Mammary epithelial cell (primary cell): ENCODE data around the gene PDE2A.

Experiments used
- EZH2 ChIP-seq: IDR thresholded peaks from 2 replicates; pipeline ENCODE4 v1.6.1; 2012; ENCODE audit warnings: low read length, inconsistent platforms, borderline replicate concordance
- TF ChIP-seq, protein P1 (sequence below), 2 donors: IDR thresholded peaks in 1 of 2; conservative IDR thresholded peaks in 1 of 2; 2 replicates each; pipeline ENCODE4 v1.5.1; 2011 to 2012; ENCODE audit warnings: inconsistent platforms in 2 of 2, low read length in 2 of 2, mild to moderate bottlenecking in 2 of 2, control low read depth in 1 of 2, low read depth in 1 of 2; ENCODE audit not compliant: insufficient read depth in 1 of 2; ENCODE audit errors: extremely low read depth in 1 of 2

DNA sequence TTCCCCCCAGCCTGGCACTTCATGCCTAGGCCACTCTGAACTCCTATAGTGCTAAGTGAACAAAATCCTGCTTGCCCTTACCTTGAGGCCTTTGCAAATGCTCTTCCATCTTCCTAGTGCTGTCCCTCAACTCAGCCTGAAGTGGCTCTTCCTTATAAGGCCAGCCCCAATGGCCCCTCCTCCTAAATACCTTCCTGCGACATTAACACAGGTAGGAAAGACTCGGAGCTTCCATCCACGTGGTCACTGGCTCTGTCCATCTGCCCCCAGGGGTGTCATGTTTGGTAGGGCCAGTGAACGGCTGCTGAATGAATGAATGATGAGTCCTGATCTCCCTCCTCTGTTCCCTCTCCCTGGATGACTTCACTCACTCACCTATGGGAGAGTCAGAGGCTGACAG lies 4.2 kb downstream of the PDE2A start:
- TF ChIP-seq, protein P1, sequence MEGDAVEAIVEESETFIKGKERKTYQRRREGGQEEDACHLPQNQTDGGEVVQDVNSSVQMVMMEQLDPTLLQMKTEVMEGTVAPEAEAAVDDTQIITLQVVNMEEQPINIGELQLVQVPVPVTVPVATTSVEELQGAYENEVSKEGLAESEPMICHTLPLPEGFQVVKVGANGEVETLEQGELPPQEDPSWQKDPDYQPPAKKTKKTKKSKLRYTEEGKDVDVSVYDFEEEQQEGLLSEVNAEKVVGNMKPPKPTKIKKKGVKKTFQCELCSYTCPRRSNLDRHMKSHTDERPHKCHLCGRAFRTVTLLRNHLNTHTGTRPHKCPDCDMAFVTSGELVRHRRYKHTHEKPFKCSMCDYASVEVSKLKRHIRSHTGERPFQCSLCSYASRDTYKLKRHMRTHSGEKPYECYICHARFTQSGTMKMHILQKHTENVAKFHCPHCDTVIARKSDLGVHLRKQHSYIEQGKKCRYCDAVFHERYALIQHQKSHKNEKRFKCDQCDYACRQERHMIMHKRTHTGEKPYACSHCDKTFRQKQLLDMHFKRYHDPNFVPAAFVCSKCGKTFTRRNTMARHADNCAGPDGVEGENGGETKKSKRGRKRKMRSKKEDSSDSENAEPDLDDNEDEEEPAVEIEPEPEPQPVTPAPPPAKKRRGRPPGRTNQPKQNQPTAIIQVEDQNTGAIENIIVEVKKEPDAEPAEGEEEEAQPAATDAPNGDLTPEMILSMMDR (conservative IDR thresholded peaks at IDR 0.05 in 1 of 2, IDR thresholded peaks at IDR 0.05 in 1 of 2; ENCODE audit: extremely low read depth in 1 of 2, insufficient read depth in 1 of 2, low read depth in 1 of 2, low read length in 2 of 2) = no peak
- TF ChIP-seq EZH2 = no peak
